SK-N-SH (cell line): ENCODE measurements around the gene LAMTOR4.

Experiments
- CTCF ChIP-seq: fragments of 200-600 bp; sonication (generic); IDR thresholded peaks from 2 replicates; pipeline ENCODE4 v1.6.1; 2017; ENCODE audit warnings: antibody characterized with exemption, mild to moderate bottlenecking, moderate library complexity
- EP300 ChIP-seq, 2 experiments: IDR thresholded peaks; 2 replicates each; pipeline versions ENCODE4 v1.4.0 to v1.6.1; 2012; ENCODE audit warnings: borderline replicate concordance in 1 of 2, low read depth in 1 of 2, low read length in 1 of 2
- POLR2AphosphoS5 ChIP-seq: IDR thresholded peaks from 2 replicates; pipeline ENCODE4 v1.6.1; 2012; ENCODE audit warnings: low read depth, low read length
- RCOR1 ChIP-seq: fragments of 150-350 bp; IDR thresholded peaks from 2 replicates; pipeline ENCODE4 v1.6.1; 2017; ENCODE audit warnings: antibody characterized with exemption, low read length
- SIN3A ChIP-seq: IDR thresholded peaks from 2 replicates; pipeline ENCODE4 v1.6.1; 2012; ENCODE audit warnings: low read depth, mild to moderate bottlenecking, low read length, moderate library complexity, borderline replicate concordance

- no peak for TF ChIP-seq CTCF
- TF ChIP-seq RCOR1 = no peak
- TF ChIP-seq SIN3A = no peak
- TF ChIP-seq EP300 (IDR thresholded peaks at IDR 0.05; ENCODE audit: borderline replicate concordance in 1 of 2, low read depth in 1 of 2, low read length in 1 of 2) = no peak
- no peak for TF ChIP-seq POLR2AphosphoS5
These were observed 20.1 kb upstream of the LAMTOR4 start for GRCh38 chr7:100128637-100128963.
